ENCODE data around the gene FTSJ1. TPM values are rescaled to one million over a fixed set of nuclear protein-coding genes. Genes with fewer than 3 reads are reported as not detected.
A peak's percentile ranks its signal among the peaks of the same experiment; 100 is the strongest.

FTSJ1 gene
- total and polyA plus RNA-seq, 2 experiments from 2014 or later: 42.8 to 76.3 TPM

DNA sequence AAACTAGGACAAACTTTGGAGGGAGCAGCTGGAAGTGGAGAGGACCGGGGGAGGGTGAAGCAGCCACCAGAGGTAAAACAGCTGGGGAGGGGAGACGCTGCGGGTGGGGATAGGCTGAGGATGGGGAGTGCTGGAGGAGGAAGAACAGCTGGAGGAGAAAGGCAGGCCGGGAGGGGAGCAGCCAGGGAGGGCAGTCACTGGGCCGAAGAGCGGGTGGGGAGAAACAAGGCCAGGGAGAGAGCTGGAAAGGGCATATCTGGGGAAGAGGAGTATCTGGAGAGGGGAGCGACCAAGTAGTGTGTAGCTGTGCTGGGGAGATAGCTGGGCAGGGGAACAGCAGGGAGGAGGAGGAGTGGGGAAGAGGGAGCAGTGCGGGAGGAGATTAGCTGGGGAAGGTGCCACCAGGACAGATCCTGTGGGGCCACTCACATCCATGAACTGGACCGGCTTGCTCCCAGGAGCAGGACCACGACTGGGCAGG is 8.7 kb upstream of the FTSJ1 start (continued):
- TF ChIP-seq, protein P1, sequence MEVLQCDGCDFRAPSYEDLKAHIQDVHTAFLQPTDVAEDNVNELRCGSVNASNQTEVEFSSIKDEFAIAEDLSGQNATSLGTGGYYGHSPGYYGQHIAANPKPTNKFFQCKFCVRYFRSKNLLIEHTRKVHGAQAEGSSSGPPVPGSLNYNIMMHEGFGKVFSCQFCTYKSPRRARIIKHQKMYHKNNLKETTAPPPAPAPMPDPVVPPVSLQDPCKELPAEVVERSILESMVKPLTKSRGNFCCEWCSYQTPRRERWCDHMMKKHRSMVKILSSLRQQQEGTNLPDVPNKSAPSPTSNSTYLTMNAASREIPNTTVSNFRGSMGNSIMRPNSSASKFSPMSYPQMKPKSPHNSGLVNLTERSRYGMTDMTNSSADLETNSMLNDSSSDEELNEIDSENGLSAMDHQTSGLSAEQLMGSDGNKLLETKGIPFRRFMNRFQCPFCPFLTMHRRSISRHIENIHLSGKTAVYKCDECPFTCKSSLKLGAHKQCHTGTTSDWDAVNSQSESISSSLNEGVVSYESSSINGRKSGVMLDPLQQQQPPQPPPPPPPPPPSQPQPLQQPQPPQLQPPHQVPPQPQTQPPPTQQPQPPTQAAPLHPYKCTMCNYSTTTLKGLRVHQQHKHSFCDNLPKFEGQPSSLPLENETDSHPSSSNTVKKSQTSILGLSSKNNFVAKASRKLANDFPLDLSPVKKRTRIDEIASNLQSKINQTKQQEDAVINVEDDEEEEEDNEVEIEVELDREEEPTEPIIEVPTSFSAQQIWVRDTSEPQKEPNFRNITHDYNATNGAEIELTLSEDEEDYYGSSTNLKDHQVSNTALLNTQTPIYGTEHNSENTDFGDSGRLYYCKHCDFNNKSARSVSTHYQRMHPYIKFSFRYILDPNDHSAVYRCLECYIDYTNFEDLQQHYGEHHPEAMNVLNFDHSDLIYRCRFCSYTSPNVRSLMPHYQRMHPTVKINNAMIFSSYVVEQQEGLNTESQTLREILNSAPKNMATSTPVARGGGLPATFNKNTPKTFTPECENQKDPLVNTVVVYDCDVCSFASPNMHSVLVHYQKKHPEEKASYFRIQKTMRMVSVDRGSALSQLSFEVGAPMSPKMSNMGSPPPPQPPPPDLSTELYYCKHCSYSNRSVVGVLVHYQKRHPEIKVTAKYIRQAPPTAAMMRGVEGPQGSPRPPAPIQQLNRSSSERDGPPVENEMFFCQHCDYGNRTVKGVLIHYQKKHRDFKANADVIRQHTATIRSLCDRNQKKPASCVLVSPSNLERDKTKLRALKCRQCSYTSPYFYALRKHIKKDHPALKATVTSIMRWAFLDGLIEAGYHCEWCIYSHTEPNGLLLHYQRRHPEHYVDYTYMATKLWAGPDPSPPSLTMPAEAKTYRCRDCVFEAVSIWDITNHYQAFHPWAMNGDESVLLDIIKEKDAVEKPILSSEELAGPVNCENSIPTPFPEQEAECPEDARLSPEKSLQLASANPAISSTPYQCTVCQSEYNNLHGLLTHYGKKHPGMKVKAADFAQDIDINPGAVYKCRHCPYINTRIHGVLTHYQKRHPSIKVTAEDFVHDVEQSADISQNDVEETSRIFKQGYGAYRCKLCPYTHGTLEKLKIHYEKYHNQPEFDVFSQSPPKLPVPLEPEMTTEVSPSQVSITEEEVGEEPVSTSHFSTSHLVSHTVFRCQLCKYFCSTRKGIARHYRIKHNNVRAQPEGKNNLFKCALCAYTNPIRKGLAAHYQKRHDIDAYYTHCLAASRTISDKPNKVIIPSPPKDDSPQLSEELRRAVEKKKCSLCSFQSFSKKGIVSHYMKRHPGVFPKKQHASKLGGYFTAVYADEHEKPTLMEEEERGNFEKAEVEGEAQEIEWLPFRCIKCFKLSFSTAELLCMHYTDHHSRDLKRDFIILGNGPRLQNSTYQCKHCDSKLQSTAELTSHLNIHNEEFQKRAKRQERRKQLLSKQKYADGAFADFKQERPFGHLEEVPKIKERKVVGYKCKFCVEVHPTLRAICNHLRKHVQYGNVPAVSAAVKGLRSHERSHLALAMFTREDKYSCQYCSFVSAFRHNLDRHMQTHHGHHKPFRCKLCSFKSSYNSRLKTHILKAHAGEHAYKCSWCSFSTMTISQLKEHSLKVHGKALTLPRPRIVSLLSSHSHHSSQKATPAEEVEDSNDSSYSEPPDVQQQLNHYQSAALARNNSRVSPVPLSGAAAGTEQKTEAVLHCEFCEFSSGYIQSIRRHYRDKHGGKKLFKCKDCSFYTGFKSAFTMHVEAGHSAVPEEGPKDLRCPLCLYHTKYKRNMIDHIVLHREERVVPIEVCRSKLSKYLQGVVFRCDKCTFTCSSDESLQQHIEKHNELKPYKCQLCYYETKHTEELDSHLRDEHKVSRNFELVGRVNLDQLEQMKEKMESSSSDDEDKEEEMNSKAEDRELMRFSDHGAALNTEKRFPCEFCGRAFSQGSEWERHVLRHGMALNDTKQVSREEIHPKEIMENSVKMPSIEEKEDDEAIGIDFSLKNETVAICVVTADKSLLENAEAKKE (CRISPR knock-in tag; IDR thresholded peaks at IDR 0.05): no peak
- no peak for TF ChIP-seq POLR2AphosphoS5 (IDR thresholded peaks at IDR 0.05; ENCODE audit: low read depth)

DNA sequence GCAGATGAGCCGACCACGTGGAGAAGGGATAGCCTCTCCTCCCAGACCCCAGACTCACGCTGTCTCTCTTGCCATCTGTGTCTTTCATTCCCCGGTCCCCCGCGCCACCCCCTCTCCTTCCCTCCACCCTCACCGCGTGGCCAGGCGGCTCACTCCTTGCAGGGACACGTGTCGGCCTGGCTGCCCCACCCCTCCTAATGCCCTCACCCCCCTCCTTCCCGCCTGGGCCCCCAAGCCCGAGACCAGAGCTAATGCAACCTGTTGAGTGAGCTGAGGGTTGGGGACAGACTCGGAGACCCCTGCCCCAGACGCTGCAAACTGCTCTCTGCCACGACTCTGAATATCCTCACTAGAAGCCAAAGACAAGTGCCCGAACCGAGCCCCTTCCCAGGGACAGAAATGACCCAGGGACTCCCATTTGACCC is 7.7 kb upstream of the FTSJ1 start:
- H2AFZ ChIP-seq: no peak overlapping the region
- H3K4me1 Mint-ChIP-seq: peaks cover 36% of the 10 kb centered on the region
- H3K4me1 ChIP-seq (ENCODE audit: insufficient read depth): peaks cover 4% of the 10 kb centered on the region; the same call in 1 of the 2 replicates
- no peak overlapping the region for H3K27ac ChIP-seq (ENCODE audit: low read depth)
- H3K9me3 Mint-ChIP-seq: no peaks in the 10 kb centered on the region; the same call in none of the 3 replicates
- no peaks in the 10 kb centered on the region for H3K27me3 ChIP-seq (ENCODE audit: insufficient read depth)
- H4K20me1 ChIP-seq (replicated peaks; ENCODE audit: insufficient read depth): no peaks in the 10 kb centered on the region
- H3K79me2 ChIP-seq (replicated peaks; ENCODE audit: insufficient read depth): 0 out of 2 replicates have a peak, but pooled peaks cover 12% of the 10 kb centered on the region
- H3K4me3 ChIP-seq: peak overlapping the region; percentile 68
- DNase-seq (ENCODE audit: low spot score) (peak; percentile 2), ATAC-seq (peak; percentile 8; the same call in 2 of the 3 replicates)
- H3F3A ChIP-seq (replicated peaks; ENCODE audit: low read depth): no peaks in the 10 kb centered on the region
- H3K36me3 Mint-ChIP-seq (ENCODE audit: low read depth): peaks cover 32% of the 10 kb centered on the region
- H3K9me2 ChIP-seq (ENCODE audit: insufficient read depth): no peaks in the 10 kb centered on the region
- peaks cover 13% of the 10 kb centered on the region for H3K27me3 Mint-ChIP-seq (ENCODE audit: insufficient read depth, low read depth, poor library complexity)
- H3K27ac Mint-ChIP-seq: no peak overlapping the region
- TF ChIP-seq, protein P1 (CRISPR knock-in tag; IDR thresholded peaks at IDR 0.05): no peak
- TF ChIP-seq EZH2 (IDR thresholded peaks at IDR 0.05; ENCODE audit: low read depth, unreplicated experiment): no peak
- H3K4me2 ChIP-seq: peak overlapping the region; percentile 84
- peak overlapping the region; percentile 97 for H3K4me3 Mint-ChIP-seq
- H3K36me3 ChIP-seq (ENCODE audit: insufficient read depth): no peaks in the 10 kb centered on the region
